Smooth muscle cell (in vitro differentiated cells): ENCODE measurements around the gene POLD1. TPM values are rescaled to one million over a fixed set of nuclear protein-coding genes. Genes with fewer than 3 reads are reported as not detected.

ENCODE experiments used
- DNase-seq: peaks from one replicate; lab custom pipeline; 2025; ENCODE audit not compliant: unreplicated experiment; lab: John Stamatoyannopoulos, UW
- H2AFZ ChIP-seq: fragments of 200-600 bp; sonication (generic); 2 replicates; pipeline ENCODE4 v1.6.0; 2016; ENCODE audit warnings: antibody characterized with exemption, low read depth, mild to moderate bottlenecking
- H3F3A ChIP-seq: fragments of 200-600 bp; sonication (generic); 2 replicates; pipeline ENCODE4 v1.6.0; 2017; ENCODE audit warnings: antibody characterized with exemption, low read depth
- H3K27ac ChIP-seq: fragments of 200-600 bp; sonication (generic); 2 replicates; pipeline ENCODE4 v1.5.1; 2016; ENCODE audit warnings: low read depth, mild to moderate bottlenecking
- H3K27me3 ChIP-seq: fragments of 200-600 bp; sonication (generic); 2 replicates; pipeline ENCODE4 v1.6.1; 2016; ENCODE audit warnings: low read depth, mild to moderate bottlenecking
- H3K36me3 ChIP-seq: fragments of 200-600 bp; sonication (generic); 2 replicates; pipeline ENCODE4 v1.5.1; 2016; ENCODE audit warnings: low read depth
- H3K4me1 ChIP-seq: fragments of 200-600 bp; sonication (generic); 2 replicates; pipeline ENCODE4 v1.5.1; 2016; ENCODE audit warnings: low read depth
- H3K4me2 ChIP-seq: fragments of 200-600 bp; sonication (generic); 2 replicates; pipeline ENCODE4 v1.6.0; 2016; ENCODE audit warnings: mild to moderate bottlenecking
- H3K4me3 ChIP-seq: fragments of 200-600 bp; sonication (generic); 2 replicates; pipeline ENCODE4 v1.5.1; 2016; ENCODE audit warnings: mild to moderate bottlenecking
- H3K79me2 ChIP-seq: fragments of 200-600 bp; sonication (generic); 2 replicates; pipeline ENCODE4 v1.6.0; 2016; ENCODE audit warnings: low read depth, mild to moderate bottlenecking
- H3K9ac ChIP-seq: fragments of 200-600 bp; sonication (generic); 2 replicates; pipeline ENCODE4 v1.6.0; 2016; ENCODE audit warnings: low read depth
- H3K9me3 ChIP-seq: fragments of 200-600 bp; sonication (generic); replicated peaks from 2 replicates; pipeline ENCODE4 v1.5.1; 2016; ENCODE audit warnings: low read depth
- H4K20me1 ChIP-seq: fragments of 200-600 bp; sonication (generic); 2 replicates; pipeline ENCODE4 v1.6.0; 2016; ENCODE audit warnings: low read depth
- WGBS: methylation state at CpG from one replicate; pipeline ENCODE4 v1.1.7; 2016; ENCODE audit warnings: low lambda C conversion rate; 5-methylcytosine and 5-hydroxymethylcytosine counted together
- polyA plus RNA-seq: library from polyadenylated mRNA; unstranded; fragments of >200 nt; fragmentation: Nextera tagmentation; extraction: Ambion mirVana; gene quantifications from 2 replicates; pipeline ENCODE4 v1.2.1, GENCODE V29; 2016
- total RNA-seq: library from RNA; depleted of rRNA; stranded (reverse); fragments of >200 nt; gene quantifications from 2 replicates; pipeline ENCODE4 v1.2.3, GENCODE V29; 2014
- TF ChIP-seq, protein P1 (sequence below): fragments of 200-600 bp; sonication (generic); IDR thresholded peaks from 2 replicates; pipeline ENCODE4 v1.5.1; 2017; ENCODE audit warnings: borderline replicate concordance, mild to moderate bottlenecking, antibody characterized with exemption; ENCODE audit not compliant: insufficient read depth, poor library complexity, severe bottlenecking

The POLD1 gene
- total and polyA plus RNA-seq, 2 experiments from 2014 or later: 14.9 to 37.6 TPM

DNA sequence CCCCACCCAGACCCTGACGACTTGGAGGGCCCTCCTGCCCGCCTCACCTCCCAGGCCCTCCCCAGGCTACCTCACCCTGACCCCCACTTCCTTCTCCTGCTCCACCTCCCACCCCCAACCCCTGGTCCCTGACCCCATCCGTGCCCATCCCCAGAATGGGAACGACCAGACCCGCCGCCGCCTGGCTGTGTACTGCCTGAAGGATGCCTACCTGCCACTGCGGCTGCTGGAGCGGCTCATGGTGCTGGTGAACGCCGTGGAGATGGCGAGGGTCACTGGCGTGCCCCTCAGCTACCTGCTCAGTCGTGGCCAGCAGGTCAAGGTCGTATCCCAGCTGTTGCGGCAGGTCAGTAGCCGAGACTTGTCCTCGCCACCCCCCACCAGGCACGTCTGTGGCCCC is 22.7 kb downstream of the POLD1 start:
- WGBS: 99% methylated on average over 18 of the region's 19 CpGs
- no peaks in the 10 kb centered on the region for H4K20me1 ChIP-seq
- TF ChIP-seq, protein P1, sequence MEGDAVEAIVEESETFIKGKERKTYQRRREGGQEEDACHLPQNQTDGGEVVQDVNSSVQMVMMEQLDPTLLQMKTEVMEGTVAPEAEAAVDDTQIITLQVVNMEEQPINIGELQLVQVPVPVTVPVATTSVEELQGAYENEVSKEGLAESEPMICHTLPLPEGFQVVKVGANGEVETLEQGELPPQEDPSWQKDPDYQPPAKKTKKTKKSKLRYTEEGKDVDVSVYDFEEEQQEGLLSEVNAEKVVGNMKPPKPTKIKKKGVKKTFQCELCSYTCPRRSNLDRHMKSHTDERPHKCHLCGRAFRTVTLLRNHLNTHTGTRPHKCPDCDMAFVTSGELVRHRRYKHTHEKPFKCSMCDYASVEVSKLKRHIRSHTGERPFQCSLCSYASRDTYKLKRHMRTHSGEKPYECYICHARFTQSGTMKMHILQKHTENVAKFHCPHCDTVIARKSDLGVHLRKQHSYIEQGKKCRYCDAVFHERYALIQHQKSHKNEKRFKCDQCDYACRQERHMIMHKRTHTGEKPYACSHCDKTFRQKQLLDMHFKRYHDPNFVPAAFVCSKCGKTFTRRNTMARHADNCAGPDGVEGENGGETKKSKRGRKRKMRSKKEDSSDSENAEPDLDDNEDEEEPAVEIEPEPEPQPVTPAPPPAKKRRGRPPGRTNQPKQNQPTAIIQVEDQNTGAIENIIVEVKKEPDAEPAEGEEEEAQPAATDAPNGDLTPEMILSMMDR: no peak
- no peaks in the 10 kb centered on the region for H3F3A ChIP-seq
- no peaks in the 10 kb centered on the region for H3K79me2 ChIP-seq
- no peak overlapping the region for H3K4me2 ChIP-seq
- DNase-seq: no peak
- H3K4me1 ChIP-seq: no peaks in the 10 kb centered on the region
- H3K9ac ChIP-seq: no peak overlapping the region
- no peaks in the 10 kb centered on the region for H3K36me3 ChIP-seq
- no peak overlapping the region for H2AFZ ChIP-seq
- H3K27ac ChIP-seq: no peak overlapping the region
- H3K27me3 ChIP-seq: no peaks in the 10 kb centered on the region
- H3K4me3 ChIP-seq: no peak overlapping the region
- H3K9me3 ChIP-seq: no peaks in the 10 kb centered on the region

DNA sequence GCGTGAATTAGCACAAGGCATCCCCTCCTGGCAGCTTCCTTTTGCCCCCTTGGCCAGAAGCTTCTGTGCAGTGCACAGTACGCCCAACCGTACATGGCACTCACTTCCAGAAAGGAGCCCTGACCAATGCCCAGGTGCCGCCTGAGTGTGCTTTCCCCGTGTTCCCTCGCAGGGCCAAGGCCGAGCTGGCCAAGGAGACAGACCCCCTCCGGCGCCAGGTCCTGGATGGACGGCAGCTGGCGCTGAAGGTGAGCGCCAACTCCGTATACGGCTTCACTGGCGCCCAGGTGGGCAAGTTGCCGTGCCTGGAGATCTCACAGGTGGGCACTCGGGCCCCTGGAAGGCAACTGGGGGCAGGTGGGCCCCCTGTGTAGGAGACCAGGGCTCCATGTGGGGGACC is 25.2 kb downstream of the POLD1 start:
- no peak overlapping the region for H3K9ac ChIP-seq
- H3K4me2 ChIP-seq: no peak overlapping the region
- no peaks in the 10 kb centered on the region for H3K36me3 ChIP-seq
- no peaks in the 10 kb centered on the region for H3K9me3 ChIP-seq
- no peak overlapping the region for H3K27ac ChIP-seq
- H2AFZ ChIP-seq: no peak overlapping the region
- H3K4me1 ChIP-seq: no peaks in the 10 kb centered on the region
- no peaks in the 10 kb centered on the region for H3K27me3 ChIP-seq
- no peak overlapping the region for H3K4me3 ChIP-seq
- no peak for DNase-seq
- no peaks in the 10 kb centered on the region for H3F3A ChIP-seq
- no peaks in the 10 kb centered on the region for H4K20me1 ChIP-seq
- WGBS: 94% methylated on average over 17 of the region's 17 CpGs
- H3K79me2 ChIP-seq: no peaks in the 10 kb centered on the region
- TF ChIP-seq, protein P1: no peak

DNA sequence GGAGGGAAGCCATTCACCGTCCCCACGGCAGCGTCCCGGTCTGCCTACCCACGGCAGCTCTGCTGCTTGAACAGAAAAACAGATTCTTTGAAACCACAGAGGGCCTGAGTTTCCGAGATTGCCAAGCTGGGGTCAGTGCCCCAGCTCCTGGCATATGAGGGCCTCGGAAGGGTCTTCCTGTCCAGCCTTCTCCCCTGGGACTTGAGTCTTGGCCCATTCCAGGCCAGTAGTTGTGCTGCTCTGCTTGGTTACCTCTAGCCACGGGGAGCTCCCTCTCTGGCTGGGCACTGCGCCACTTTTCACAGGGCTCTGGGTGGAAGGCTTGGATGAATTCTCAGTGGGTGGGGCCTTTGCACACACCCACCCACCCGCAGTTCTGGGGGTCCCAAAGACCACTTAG is 26.0 kb downstream of the POLD1 start:
- Histone ChIP-seq H3K4me1 (no peaks in the 10 kb centered on the region), H2AFZ (no peak overlapping the region), H3K27ac (no peak overlapping the region), H3K79me2 (no peaks in the 10 kb centered on the region), H3K36me3 (no peaks in the 10 kb centered on the region), H3K9me3 (no peaks in the 10 kb centered on the region), H3K4me2 (no peak overlapping the region), H4K20me1 (no peaks in the 10 kb centered on the region), H3K9ac (no peak overlapping the region), H3K27me3 (no peaks in the 10 kb centered on the region), H3K4me3 (no peak overlapping the region), H3F3A (no peaks in the 10 kb centered on the region)
- TF ChIP-seq, protein P1: no peak
- WGBS: 99% methylated on average over 10 of the region's 10 CpGs
- DNase-seq: no peak

DNA sequence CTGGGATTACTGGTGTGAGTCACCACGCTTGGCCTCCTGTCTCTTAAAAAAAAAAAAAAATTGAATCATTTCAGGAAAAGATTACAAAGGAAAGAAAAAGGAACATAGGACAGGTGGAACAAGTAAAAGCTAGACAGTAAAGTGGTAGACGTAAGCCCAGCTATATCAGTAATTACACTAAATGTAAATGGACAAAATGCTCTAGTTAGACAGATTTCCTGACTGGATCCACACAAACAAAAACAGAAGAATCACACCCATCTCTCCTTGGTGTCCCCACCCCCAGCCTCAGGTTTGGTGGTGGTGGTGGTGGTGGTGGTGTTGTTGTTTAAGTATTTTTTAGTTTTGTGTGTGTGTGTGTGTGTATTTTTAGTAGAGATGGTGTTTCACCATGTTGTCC is 28.3 kb downstream of the POLD1 start:
- H3K79me2 ChIP-seq: no peaks in the 10 kb centered on the region
- H3K4me1 ChIP-seq: no peaks in the 10 kb centered on the region
- 87% methylated on average over 2 of the region's 2 CpGs for WGBS
- no peak overlapping the region for H2AFZ ChIP-seq
- H3K9me3 ChIP-seq: no peaks in the 10 kb centered on the region
- TF ChIP-seq, protein P1: no peak
- no peak overlapping the region for H3K4me3 ChIP-seq
- no peaks in the 10 kb centered on the region for H4K20me1 ChIP-seq
- H3K27me3 ChIP-seq: no peaks in the 10 kb centered on the region
- no peak overlapping the region for H3K27ac ChIP-seq
- no peak overlapping the region for H3K9ac ChIP-seq
- no peak for DNase-seq
- H3K4me2 ChIP-seq: no peak overlapping the region
- H3K36me3 ChIP-seq: no peaks in the 10 kb centered on the region
- H3F3A ChIP-seq: no peaks in the 10 kb centered on the region
